Karpas-422 (cell line): ENCODE data around the gene DDOST. TPM values are rescaled to one million over a fixed set of nuclear protein-coding genes. Genes with fewer than 3 reads are reported as not detected.

Source experiments
- DNase-seq: peaks from one replicate; pipeline ENCODE4 v3.0.0-alpha.2; 2015
- H2AFZ ChIP-seq: fragments of 200-600 bp; sonication (generic); 2 replicates; pipeline ENCODE4 v1.6.1; 2014; ENCODE audit warnings: antibody characterized with exemption, low read length, mixed read lengths
- H3K27ac ChIP-seq: fragments of 200-600 bp; sonication (generic); 2 replicates; pipeline ENCODE4 v1.5.1; 2014; ENCODE audit warnings: mild to moderate bottlenecking, low read length, moderate library complexity
- H3K27me3 ChIP-seq: fragments of 200-600 bp; sonication (generic); 2 replicates; pipeline ENCODE4 v1.6.1; 2014; ENCODE audit warnings: low read length, mixed read lengths
- H3K36me3 ChIP-seq: fragments of 200-600 bp; sonication (generic); 2 replicates; pipeline ENCODE4 v1.6.1; 2014; ENCODE audit warnings: low read length, mixed read lengths; ENCODE audit not compliant: insufficient read depth
- H3K4me1 ChIP-seq: fragments of 200-600 bp; sonication (generic); 2 replicates; pipeline ENCODE4 v1.6.1; 2014; ENCODE audit warnings: mild to moderate bottlenecking, low read length, mixed read lengths
- H3K4me2 ChIP-seq: fragments of 200-600 bp; sonication (generic); 2 replicates; pipeline ENCODE4 v1.6.1; 2014; ENCODE audit warnings: low read length, low read depth, mild to moderate bottlenecking; ENCODE audit not compliant: poor library complexity, severe bottlenecking
- H3K4me3 ChIP-seq: fragments of 200-600 bp; sonication (generic); 2 replicates; pipeline ENCODE4 v1.5.1; 2014; ENCODE audit warnings: mild to moderate bottlenecking, antibody characterized with exemption, low read length, mixed read lengths
- H3K79me2 ChIP-seq: fragments of 200-600 bp; sonication (generic); 2 replicates; pipeline ENCODE4 v1.6.1; 2014; ENCODE audit warnings: mild to moderate bottlenecking, low read length, mixed read lengths
- H3K9ac ChIP-seq: fragments of 200-600 bp; sonication (generic); 2 replicates; pipeline ENCODE4 v1.6.0; 2014; ENCODE audit warnings: low read length
- H3K9me2 ChIP-seq: fragments of 200-600 bp; sonication (generic), shearing (Covaris generic); replicated peaks from 2 replicates; pipeline ENCODE4 v1.6.0; 2014; ENCODE audit warnings: mild to moderate bottlenecking, low read length, moderate library complexity; ENCODE audit not compliant: insufficient read depth
- H3K9me3 ChIP-seq: fragments of 300-700, 200-600 bp; sonication (generic); 2 replicates; pipeline ENCODE4 v1.6.1; 2014; ENCODE audit warnings: low read length, mixed read lengths
- H4K20me1 ChIP-seq: fragments of 200-600 bp; sonication (generic); 2 replicates; pipeline ENCODE4 v1.6.1; 2014; ENCODE audit warnings: mild to moderate bottlenecking, antibody characterized with exemption, low read length, low read depth; ENCODE audit not compliant: insufficient read depth
- total RNA-seq: library from RNA; depleted of rRNA; stranded (reverse); fragments of >200 nt; shearing (Covaris generic); gene quantifications from 2 replicates; pipeline ENCODE4 v1.2.3, GENCODE V29; 2014; ENCODE audit warnings: low replicate concordance; rRNA removed

DDOST gene
- 141 and 161 TPM in 2 replicates for total RNA-seq

- H3K79me2 ChIP-seq = peaks cover 54% of the 10 kb centered on the region
- peak within 1 kb of the TSS; percentile 33; the same call in 1 of the 2 replicates for H3K27ac ChIP-seq
- H3K9me2 ChIP-seq = no peaks in the 10 kb centered on the region
- peak within 1 kb of the TSS; percentile 67; the same call in 1 of the 2 replicates for H2AFZ ChIP-seq
- peak within 1 kb of the TSS; percentile 92 for H3K4me3 ChIP-seq
- H3K4me2 ChIP-seq = peak within 1 kb of the TSS; percentile 93
- DNase-seq = peak; percentile 99
- H3K4me1 ChIP-seq = peaks cover 21% of the 10 kb centered on the region
- peaks cover 12% of the 10 kb centered on the region; the same call in 1 of the 2 replicates for H3K36me3 ChIP-seq
- H3K9ac ChIP-seq = peak within 1 kb of the TSS; percentile 96
- H4K20me1 ChIP-seq = peaks cover 16% of the 10 kb centered on the region
- H3K27me3 ChIP-seq = no peaks in the 10 kb centered on the region
- no peaks in the 10 kb centered on the region for H3K9me3 ChIP-seq
Measured at GRCh38 chr1:20661207-20662109, at the start of gene DDOST. DDOST (minus strand) TSS chr1:20661369; CDS start chr1:20661350, 19 bp downstream.

GRCh38 chr1:20710469-20711284 is 49.5 kb upstream of the DDOST start:
- Histone ChIP-seq H2AFZ (no peak overlapping the region), H3K4me2 (no peak overlapping the region), H3K27me3 (no peaks in the 10 kb centered on the region), H4K20me1 (no peaks in the 10 kb centered on the region), H3K4me1 (no peaks in the 10 kb centered on the region), H3K27ac (no peak overlapping the region), H3K9ac (no peak overlapping the region), H3K9me3 (no peaks in the 10 kb centered on the region), H3K9me2 (no peaks in the 10 kb centered on the region), H3K36me3 (no peaks in the 10 kb centered on the region), H3K79me2 (no peaks in the 10 kb centered on the region), H3K4me3 (no peak overlapping the region)
- DNase-seq = no peak

- H3K79me2 ChIP-seq = no peaks in the 10 kb centered on the region
- no peak overlapping the region for H3K4me3 ChIP-seq
- no peak overlapping the region for H2AFZ ChIP-seq
- H4K20me1 ChIP-seq = no peaks in the 10 kb centered on the region
- no peaks in the 10 kb centered on the region for H3K9me3 ChIP-seq
- H3K27me3 ChIP-seq = no peaks in the 10 kb centered on the region
- H3K4me1 ChIP-seq = no peaks in the 10 kb centered on the region
- H3K36me3 ChIP-seq = no peaks in the 10 kb centered on the region
- no peak for DNase-seq
- no peak overlapping the region for H3K27ac ChIP-seq
- no peak overlapping the region for H3K9ac ChIP-seq
- H3K4me2 ChIP-seq = no peak overlapping the region
- no peaks in the 10 kb centered on the region for H3K9me2 ChIP-seq
Measured at GRCh38 chr1:20709868-20710267, 48.7 kb upstream of the DDOST start.

GRCh38 chr1:20708891-20709290 is 47.7 kb upstream of the DDOST start:
- Histone ChIP-seq H3K36me3 (no peaks in the 10 kb centered on the region), H3K9me2 (no peaks in the 10 kb centered on the region), H3K9ac (no peak overlapping the region), H3K4me1 (no peaks in the 10 kb centered on the region), H3K79me2 (no peaks in the 10 kb centered on the region), H2AFZ (no peak overlapping the region), H3K4me3 (no peak overlapping the region), H3K4me2 (no peak overlapping the region), H3K27ac (no peak overlapping the region), H3K9me3 (no peaks in the 10 kb centered on the region), H3K27me3 (no peaks in the 10 kb centered on the region), H4K20me1 (no peaks in the 10 kb centered on the region)
- no peak for DNase-seq

GRCh38 chr1:20708057-20708456 is 46.9 kb upstream of the DDOST start:
- Histone ChIP-seq H3K9ac (no peak overlapping the region), H4K20me1 (no peaks in the 10 kb centered on the region), H3K9me3 (no peaks in the 10 kb centered on the region), H3K27me3 (no peaks in the 10 kb centered on the region), H3K4me3 (no peak overlapping the region), H3K79me2 (no peaks in the 10 kb centered on the region), H3K4me1 (no peaks in the 10 kb centered on the region), H2AFZ (no peak overlapping the region), H3K36me3 (no peaks in the 10 kb centered on the region), H3K27ac (no peak overlapping the region), H3K9me2 (no peaks in the 10 kb centered on the region), H3K4me2 (no peak overlapping the region)
- DNase-seq = no peak

GRCh38 chr1:20706841-20707240 is 45.7 kb upstream of the DDOST start:
- Histone ChIP-seq H3K4me1 (no peaks in the 10 kb centered on the region), H2AFZ (no peak overlapping the region), H4K20me1 (no peaks in the 10 kb centered on the region), H3K9ac (no peak overlapping the region), H3K79me2 (no peaks in the 10 kb centered on the region), H3K27me3 (no peaks in the 10 kb centered on the region), H3K9me2 (no peaks in the 10 kb centered on the region), H3K9me3 (no peaks in the 10 kb centered on the region), H3K4me2 (no peak overlapping the region), H3K36me3 (no peaks in the 10 kb centered on the region), H3K4me3 (no peak overlapping the region), H3K27ac (no peak overlapping the region)
- DNase-seq = no peak

GRCh38 chr1:20705203-20705755 is 44.1 kb upstream of the DDOST start:
- H3K9me2 ChIP-seq = no peaks in the 10 kb centered on the region
- no peaks in the 10 kb centered on the region for H4K20me1 ChIP-seq
- H3K9me3 ChIP-seq = no peaks in the 10 kb centered on the region
- H3K27ac ChIP-seq = no peak overlapping the region
- H3K4me2 ChIP-seq = no peak overlapping the region
- no peak overlapping the region for H3K9ac ChIP-seq
- no peak for DNase-seq
- no peaks in the 10 kb centered on the region for H3K36me3 ChIP-seq
- no peaks in the 10 kb centered on the region for H3K27me3 ChIP-seq
- no peak overlapping the region for H2AFZ ChIP-seq
- H3K4me1 ChIP-seq = no peaks in the 10 kb centered on the region
- H3K79me2 ChIP-seq = no peaks in the 10 kb centered on the region
- H3K4me3 ChIP-seq = no peak overlapping the region
